Amniotic epithelial cell (primary cell): ENCODE measurements around the gene PITPNC1.
"Not testable (repeated sequence)": the region's sequence is repeated elsewhere in the genome, so short reads cannot be mapped to it uniquely, and the experiment has no call there.

Experiments used
- DNase-seq: peaks from one replicate; pipeline ENCODE4 v3.0.0-alpha.2; 2010; ENCODE audit warnings: low read depth

The PITPNC1 gene

DNA sequence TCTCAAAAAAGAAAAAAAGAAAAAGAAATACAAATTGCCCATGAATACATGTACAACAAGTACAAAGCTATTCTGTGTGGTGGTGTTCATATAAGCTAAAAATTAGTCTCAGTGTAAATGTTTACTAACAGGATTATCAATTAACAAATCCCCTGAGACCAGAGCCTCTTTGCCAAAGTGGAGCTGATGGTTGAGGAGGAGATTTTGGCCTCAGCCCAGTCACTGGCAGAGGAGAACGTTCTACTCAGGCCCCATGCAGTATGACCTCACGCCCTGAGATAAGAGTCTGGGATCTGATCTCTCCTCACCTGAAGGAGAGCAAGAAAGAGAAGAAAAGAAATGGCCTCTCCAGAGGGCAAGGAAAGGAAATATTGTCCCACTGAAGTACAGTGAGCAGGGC lies 305.1 kb downstream of the PITPNC1 start:
- DNase-seq, result no peak

DNA sequence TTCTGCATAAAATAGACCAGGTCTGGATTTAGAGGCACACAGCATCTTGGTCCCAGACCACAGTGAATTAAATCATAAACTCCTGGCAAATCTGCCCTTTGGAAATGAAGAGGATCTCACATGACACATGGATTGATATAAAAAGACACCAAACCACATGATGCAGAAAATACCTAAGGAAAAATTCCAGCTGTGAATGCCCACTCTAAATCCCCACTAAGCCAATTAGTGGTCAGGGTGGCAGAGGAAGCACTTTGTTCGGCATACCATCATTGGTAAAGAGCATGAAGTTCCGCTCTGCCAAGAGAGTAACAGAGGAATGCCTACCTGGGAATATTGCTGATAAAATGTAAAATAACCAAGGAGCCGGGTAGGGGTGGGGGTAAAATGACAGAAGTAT lies 308.3 kb downstream of the PITPNC1 start:
- no peak for DNase-seq

DNA sequence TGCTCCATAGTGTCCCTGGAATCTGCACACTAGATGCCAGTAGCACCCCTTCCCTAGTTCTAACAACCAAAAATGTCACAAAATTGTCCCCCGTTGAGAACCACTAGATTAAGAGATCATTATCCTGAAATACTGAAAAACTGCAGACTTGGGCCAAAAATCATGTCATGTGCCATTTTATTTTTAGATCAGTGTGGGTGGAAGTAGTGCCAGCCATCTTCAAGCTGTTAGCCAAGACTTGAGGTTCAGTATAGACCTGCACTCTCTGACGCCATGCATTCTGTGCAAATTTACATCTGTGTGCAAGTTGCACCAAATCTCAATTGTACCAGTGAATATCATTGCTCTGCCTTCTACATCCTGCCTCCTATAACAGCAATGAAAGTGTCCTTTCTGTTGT lies 309.2 kb downstream of the PITPNC1 start:
- DNase-seq, result no peak

DNA sequence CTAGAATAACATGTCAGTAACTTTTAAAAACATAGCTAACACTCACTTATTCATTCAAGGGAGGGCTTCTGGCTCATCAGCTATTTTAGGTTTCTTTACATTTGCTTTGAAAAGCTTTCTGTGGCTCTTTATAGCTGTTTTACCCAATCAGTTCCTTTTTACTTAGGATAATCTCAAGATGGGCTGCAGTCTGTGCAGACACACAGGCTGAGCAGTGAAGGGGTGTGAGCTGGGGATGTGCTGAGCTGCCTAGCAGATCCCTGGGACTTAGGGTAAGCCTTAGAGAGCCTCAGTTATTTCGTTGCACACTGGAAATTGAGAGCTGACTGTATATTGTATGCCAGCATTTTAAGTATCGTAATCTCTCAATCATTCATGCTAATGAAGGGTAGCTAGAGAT lies 310.4 kb downstream of the PITPNC1 start:
- no peak for DNase-seq

DNA sequence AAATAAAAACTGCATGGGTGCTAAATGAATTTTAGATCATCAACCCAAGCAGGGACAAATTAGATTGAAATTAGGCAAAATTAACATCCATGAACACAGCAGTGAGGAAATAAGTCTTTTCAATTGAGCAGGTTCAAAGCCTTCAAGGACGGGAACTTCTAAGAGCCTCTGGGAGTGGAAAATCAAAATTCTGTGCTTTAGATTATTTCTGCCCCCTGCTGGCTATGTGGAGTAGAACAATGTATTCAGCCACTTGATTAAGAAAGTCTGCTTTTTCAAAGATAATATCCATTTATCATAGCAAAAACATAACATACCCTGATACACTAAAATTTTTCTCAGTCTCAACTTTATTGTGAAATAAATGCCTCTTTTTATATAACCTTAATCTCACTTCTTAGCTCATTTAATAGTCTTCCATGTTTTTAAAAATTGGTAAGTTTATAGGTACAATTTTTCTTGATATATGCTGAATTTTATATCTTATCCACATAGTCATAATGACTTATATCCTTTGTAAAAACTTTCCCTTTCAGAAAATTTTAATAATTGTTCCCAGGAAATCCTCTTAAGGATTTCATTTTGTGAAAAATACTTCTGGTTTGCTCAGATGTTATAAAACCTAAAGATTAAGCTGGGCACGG lies 312.6 kb downstream of the PITPNC1 start:
- DNase-seq, result peak; percentile 52

DNA sequence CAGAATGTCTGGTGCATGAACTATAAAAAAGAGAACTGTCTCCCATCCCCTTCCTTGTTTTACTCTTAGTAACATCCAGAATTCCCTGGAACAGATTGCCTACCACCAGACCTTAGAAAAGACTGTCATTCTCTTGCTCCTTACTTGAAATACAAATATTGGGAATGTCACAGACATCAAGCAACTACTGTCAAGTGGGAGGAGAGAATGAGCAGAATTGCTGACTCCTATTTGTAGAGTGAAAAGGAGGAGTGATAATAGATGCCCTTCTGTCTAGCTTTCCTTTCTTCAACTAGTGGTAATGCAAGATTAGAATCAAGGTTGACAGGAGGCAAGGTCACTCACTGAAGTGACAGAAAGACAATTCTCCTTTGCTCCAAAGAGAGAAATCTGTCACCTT lies 316.7 kb downstream of the PITPNC1 start:
- DNase-seq, result no peak

DNA sequence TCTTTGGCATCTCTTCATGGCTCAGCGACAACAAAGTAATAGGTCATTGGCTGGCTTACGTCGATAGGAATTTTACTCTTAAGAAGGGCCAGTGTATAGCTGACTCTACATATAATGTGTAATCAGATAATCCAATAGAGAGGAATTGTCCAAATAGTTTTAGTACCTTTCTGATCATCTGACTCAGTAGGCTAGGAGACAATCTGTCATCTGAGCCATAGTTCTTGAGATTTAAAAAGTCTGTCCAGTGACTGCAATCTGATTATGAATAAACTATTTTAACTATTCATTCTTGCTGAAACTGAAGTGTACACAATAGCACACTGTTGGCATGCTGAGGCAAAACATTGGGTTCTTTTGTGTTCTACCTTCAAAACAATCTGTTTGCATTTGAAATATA lies 319.3 kb downstream of the PITPNC1 start:
- no peak for DNase-seq

DNA sequence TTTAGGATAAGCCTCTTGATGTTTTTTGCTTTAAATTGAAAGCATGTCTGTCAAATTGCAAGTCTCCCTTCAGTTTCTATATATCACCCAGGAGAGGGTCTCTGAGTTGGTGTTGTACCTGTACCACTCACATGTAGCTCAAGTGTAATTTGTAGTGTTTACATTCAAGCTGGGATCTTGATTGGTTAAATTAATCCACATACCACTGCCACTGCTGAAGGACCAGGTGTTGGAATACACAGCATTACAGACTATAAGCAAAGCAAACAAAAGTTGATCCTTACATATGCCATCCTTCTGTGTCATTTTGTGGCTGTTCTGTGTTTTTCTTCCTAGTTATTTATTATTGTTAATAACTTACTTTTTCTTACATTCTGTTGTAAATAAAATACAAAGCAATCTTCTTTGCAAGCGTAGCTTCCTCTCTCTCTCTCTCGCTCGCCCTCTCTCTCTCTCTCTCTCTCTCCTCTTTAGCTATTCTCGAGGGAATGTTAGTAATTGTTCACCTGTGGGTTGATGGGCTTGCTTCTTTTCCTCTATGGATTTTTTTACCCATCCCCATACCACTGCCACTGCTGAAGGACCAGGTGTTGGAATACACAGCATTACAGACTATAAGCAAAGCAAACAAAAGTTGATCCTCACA lies 319.9 kb downstream of the PITPNC1 start:
- no peak for DNase-seq

DNA sequence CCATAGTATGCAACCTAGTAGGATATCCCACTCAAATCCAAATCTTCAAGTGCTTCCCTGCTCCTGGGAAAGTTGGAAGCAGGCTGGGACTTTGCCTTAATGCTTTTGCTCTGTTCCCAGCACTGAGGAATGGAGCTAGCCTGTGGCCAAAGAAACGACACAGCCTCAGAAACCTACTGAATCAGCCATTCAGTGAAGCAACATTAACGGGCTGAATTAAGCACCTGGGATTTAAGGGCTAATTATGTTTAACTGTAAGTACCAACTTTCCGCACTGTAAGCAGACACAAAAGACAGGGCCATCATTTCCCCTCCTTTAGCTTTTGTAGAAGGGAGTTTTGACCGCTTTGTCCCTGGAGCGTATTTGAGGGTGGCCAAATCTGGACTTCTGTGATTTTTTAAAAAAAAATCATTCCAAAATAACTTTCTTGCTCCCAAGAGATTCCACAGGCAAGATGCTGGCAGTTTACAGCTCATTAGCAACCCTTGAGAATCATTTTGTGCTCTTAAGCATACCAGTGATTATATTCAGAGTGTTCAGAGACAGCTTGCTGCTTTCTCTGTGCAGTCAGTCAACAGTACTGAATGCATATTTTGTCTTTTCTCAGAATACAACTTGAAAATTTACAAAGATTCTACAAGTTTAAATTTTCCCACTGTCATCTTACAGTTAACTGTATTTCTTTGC lies 323.1 kb downstream of the PITPNC1 start:
- no peak for DNase-seq

DNA sequence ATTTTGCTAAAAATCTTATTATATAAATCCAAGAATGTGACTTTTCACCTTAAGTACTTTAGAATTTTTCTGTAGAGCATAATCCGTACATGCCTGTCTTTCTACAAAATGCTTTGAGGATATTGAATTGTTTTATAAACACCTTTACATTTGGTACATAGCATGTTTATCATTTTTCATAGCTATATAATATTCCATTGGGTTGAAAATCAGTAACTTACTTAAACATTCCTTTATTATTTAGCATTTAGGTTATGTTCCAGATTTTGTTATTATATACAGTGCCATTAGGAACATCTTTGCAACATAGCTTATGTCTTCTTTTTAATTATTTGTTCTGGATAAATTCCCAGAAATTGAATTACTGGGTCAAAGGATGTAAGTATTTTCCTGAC lies 323.6 kb downstream of the PITPNC1 start:
- DNase-seq, result no peak

DNA sequence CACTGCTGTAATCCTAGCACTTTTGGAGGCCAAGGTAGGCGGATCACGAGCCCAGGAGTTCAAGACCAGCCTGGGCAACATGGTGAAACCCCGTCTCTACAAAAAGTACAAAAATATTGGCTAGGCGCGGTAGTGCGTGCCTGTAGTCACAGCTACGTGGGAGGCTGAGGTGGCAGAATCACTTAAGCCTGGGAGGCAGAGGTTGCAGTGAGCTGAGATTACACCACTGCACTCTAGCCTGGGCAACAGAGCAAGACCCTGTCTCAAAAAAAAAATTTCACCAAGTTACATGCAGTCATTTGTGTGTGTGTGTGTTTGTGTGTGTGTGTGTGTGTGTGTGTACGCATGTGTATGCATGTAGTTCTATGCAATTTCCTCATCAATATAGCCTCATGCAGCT lies 325.8 kb downstream of the PITPNC1 start:
- not testable (repeated sequence) for DNase-seq

DNA sequence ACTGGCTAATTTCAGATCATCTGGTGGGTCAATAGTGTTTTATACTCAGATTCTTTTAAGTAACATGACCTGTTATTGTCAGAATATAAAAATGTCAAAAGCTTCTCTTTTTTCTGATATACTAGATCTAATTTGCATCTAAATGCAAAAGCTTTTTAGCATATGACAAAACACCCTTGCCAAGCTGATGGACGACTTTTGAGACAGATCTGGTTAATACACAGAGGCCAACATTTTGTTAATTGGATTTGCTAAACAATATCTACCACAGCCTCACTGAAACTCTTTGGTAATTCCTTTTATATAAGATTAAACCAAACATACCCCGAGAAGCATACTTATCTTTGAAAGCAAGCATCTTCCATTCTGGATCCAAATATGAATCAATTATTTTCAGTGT lies 330.4 kb downstream of the PITPNC1 start:
- DNase-seq, result no peak

DNA sequence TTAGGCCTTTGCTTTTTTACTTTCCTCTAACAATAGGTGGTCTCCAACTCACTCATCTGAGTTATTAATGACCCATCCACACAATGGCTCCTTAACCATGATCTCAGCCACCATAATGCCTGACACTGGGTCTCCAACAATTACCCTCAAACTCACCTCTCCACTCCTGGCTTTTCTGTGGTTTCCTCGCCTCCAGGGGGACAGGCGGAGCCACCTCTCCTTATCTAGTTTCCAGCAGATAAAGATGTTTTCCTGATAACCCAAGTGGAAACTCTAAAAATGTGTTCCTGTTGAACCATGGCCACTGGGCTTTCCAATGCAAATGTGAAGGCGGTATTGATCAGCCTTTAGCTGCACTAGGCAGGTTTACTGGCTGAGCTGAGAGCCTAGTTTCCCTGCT lies 331.3 kb downstream of the PITPNC1 start:
- no peak for DNase-seq

DNA sequence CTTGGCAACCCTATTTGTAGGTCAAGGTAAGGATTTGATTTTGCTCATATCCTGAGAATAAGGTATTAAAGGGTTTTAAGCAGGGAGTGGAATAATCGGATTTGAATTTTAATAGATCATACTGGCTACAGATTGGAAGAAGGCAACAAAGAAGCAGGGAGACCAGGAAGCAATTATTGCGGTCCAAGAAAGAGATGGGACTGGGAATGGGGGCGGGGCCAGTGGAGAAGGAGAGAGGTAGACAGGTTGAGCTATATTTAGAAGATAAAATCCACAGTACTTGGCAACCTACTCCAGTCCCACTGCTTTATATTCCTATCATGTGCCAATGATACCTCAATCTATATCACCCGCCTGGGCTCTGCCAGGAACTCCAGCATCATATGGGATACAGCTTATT lies 334.8 kb downstream of the PITPNC1 start:
- DNase-seq, result no peak

DNA sequence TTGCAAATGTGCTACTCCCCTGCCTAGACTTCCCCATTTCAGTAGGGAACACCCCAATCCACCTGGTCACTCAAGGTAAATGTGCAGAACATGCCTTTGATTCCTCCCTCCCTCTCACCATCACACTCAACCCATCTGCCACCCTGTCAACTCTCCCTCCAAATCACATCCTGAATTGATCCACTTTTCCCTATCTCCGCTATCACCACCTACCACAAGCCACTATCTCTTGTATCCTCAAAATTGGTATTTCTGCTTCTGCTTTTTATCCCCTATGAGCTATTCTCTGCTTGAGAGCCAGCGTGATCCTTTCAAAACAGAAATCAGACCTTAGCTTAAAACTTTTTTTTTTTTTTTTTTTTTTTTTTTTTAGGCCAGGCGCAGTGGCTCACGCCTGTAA lies 335.3 kb downstream of the PITPNC1 start:
- no peak for DNase-seq

DNA sequence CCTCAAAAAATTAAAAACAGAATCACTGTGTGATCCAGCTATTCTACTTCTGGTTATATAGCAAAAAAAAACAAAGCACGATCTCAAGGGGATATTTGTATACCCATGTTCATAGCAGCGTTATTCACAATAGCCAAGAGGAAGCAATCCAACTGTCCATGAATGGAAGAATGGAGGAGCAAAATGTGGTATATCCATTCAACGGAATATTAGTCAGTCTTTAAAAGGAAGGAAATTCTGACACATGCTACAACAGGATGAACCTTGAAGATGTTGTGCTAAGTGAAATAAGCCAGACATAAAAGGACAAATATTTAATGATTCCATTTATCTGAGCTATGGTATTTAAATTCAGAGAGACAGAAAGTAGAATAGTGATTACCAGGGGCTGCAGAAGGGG lies 336.1 kb downstream of the PITPNC1 start:
- DNase-seq, result no peak

DNA sequence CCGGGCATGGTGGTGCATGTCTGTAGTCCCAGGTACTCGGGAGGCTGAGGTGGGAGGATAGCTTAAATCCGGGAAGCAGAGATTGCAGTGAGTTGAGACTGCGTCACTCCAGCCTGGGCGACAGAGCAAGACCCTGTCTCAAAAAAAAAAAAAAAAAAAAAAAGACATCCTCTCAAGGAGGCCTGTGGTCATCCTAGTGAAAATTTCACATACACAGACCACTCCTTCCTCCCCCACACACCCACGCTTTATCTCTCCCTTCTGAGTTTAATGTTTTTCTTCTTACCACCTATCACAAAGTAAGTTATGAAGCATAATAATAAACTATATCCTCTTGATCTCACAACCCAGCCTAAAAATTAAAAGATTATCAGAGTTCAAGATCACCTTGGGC lies 339.3 kb downstream of the PITPNC1 start:
- peak; percentile 19 for DNase-seq

DNA sequence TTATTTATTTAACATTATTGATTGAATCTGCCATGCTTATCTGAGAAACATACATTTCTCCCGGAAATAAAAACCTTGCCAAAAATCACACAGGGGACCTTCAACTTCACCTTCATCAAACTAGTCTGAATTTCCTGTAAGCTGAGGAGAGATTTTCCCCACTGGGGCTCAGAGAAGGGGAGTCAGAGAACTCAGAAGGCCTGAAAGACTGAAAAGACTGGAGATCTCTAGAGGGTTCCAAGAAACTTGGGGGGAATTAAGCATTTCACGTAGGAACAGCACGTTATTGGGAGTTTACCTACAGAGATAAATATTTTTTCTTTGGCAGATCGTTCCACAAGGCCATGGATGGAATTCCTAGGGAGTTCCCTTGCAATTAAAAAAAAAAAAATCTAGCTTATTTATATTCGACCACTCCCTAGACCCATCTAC lies 340.1 kb downstream of the PITPNC1 start:
- DNase-seq, result no peak

DNA sequence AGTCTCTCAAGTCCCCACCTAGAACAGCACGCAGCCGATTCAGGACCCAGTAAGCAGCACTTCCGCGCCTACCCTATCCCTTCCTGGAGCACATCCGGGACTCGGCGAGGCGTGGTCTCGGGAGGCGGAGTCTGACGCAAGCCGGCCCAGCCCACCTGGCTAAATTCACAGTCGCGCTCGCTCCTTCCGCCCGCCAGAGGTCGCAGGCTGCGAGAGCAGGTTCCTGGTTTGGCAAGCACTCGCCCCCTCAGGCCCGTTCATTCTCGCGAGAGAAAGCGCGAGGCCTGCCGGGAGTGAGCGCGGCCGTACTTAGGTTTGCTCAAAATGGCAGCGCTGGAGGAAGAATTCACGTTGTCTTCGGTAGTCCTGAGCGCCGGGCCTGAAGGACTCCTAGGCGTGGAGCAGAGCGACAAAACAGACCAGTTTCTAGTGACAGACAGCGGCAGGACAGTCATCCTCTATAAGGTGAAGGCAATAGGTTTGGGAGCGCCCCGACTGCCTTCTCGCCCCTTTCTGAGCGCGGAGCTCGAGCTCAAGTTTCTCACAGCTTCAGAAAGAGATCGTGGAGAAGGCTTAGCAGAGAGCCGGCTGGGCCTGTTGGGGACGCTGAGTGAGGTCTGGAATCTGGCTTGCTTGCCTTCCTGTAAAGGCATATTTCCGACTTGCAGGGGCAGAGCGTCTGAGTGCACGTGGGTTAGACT lies 340.7 kb downstream of the PITPNC1 start, which contains the start of gene NOL11:
Gene NOL11, plus strand, starts transcription at position 313 of the 701 bp plus-strand sequence. Its CDS starts 12 bp downstream, at position 325.
- peak; percentile 97 for DNase-seq

DNA sequence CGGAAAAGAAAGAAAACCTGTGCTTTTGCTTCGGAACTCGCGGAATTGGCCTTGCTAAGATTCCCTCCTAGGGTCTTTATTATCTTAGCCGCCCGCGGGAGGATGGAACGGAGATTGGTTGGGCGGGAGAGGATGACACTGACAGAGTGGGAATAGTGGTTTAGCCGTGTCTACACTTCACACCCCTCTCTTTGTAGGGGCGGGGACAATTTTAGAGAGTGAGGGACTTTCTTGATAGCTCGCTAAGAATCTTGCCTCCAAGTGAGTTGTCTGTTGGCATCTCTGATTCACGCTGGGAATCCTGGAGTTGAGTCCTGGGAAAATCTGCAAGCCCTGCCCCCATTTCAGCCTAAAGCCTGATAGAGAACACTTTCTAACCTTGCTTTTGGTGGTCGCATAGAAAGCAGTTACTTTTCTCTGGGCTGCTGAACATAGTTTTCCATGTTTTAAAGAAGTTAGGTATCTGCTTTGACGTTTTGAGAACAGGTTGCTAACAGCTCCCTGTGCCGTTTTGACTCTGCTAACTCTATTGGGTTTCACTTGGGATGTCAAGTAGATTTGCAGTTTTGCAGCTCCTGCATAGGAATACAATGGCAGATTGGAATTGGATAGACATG lies 341.4 kb downstream of the PITPNC1 start:
- peak; percentile 51 for DNase-seq

DNA sequence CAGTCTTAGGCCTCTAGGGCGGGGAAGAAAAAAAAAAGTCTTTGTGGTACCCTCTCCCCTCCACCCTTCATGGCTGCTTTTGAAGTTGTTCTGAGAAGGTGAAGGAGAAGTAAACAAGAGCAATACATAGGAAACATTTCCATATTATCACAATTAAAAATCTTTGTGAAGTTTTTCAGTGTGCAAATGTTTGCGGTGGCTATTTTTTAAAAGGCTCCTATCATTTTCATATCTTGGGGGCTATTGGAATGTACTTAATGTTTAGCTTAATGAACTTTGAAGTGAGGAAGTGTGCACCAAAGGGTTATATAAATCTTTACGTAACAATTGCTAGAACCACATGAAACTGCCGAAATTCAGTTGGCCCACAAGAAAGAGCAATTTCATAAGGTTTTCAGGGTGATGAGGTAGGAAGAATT lies 348.3 kb downstream of the PITPNC1 start:
- no peak for DNase-seq

DNA sequence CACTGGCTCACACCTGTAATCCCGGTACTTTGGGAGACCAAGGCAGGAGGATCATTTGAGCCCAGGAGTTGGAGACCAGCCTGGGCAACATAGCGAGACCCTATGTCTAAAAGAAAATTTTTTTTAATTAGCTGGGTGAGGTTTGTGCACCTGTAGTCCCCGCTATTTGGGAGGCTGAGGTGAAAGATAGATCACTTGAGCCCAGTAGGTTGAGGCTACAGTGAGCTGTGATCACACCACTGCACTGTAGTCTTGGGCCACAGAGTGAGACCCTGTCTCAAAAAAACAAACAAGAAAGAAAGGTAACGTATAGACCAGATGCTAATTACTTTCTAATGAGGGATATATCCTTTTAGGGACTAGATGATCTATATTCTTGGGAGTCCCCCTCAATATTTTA lies 348.7 kb downstream of the PITPNC1 start:
- DNase-seq, result no peak
